HG03108 (cell line): ENCODE results near the gene YIPF3.

Experiments used
- ATAC-seq: cut with Tn5 transposase; IDR thresholded peaks from one replicate; pipeline ENCODE4 v1.9.1; 2021; ENCODE audit warnings: moderate library complexity; ENCODE audit not compliant: unreplicated experiment

Gene YIPF3

DNA sequence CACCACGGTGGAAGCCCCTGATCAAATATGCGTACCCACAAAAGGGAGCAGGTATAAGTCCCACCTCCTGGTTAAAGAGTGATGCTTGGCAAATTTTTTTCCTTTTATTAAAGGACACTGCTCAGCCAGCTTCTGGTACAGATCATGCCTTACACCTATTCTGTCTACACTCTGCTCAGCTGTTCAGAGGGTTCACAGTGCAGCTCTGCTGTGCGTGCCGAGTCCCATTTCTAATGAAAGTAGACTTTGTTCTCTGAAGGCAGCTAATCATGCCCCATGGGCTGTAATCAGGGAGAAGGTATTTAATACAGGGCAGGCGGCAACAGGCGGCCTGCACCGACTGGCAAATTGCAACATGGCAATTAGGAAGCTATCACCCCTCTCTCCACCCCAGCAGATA lies 22.9 kb downstream of the YIPF3 start:
- ATAC-seq: no peak

DNA sequence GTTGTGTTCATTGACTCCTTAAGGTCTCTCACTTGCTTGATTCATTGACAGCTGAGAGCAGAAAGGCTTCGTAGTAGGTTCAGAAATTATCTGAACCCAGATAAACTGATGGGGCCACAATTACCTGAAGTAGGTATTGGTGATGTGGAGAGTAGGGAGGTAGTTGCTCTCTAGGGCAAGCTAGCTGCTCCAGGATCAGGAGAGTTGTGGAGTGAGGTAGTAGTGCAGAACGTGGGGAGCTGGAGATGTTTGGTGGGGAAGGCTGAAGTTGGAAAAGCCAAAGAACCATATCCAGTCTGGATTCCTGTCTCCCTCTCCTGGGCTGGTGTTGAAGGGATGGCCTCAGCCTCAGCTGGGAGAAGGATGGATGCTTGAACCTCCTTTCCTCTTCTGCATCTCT lies 23.5 kb downstream of the YIPF3 start:
- ATAC-seq: no peak

DNA sequence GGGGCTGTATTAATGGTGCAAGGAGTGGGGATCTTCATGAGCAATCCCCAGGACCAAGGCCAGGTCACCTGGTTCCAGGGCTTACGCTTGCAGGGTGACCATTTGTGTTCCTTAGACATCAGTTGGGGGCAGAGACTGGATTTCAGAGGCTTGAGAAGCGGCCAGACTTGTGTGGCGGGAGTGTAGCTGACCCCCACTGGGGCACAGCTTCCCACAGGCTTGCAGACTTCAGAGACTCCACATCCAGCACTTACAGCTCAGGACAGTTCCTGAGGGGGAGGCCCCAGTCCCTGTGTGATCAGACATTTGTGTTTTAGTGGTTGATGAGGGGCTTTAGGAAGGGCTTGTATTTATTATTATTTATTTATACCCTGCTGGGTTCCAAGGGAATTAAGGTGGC lies 24.1 kb downstream of the YIPF3 start:
- ATAC-seq: no peak

DNA sequence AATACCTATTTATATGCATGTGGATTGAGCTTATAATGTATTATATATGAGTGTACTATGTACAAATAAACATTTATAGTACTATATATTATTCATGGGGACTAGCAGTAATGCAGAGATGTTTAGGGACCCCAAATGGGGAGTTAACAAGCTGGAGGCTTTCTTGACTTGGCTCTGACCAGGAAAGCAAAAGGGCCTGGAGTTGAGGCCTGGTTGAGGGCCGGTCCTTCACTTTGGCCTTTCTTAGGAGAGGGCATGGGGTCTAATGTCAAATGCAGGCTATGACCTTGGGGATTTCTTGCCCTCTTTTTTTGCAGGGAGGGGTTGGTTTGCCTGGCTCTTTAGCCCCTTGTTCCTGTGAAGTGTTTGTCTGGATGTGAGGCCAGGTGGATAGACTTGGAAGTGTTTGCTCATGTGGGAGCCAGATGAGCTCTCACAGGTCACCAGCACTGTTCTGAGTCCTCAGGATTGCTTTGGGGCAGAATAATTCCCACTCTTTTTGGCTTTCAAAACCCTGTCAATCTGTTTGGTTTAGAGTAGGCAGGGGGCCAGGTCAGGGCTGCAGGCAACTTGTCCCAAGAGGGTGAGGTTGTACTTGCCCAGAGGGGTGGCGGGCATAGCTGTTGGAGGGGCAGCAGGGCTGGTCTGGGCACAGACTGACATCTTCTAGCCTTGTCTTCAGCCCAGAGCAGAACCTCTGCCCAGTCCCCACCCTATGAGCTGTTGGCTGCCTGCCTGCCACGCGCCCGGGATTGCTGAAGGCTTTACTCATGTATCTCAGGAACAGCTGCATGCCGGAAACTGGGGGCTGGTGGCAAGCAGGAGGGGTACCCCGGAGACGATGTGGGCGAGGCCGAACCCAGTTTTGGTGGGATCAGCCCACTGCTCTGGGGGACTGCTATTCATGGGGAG lies 24.7 kb downstream of the YIPF3 start:
- no peak for ATAC-seq

DNA sequence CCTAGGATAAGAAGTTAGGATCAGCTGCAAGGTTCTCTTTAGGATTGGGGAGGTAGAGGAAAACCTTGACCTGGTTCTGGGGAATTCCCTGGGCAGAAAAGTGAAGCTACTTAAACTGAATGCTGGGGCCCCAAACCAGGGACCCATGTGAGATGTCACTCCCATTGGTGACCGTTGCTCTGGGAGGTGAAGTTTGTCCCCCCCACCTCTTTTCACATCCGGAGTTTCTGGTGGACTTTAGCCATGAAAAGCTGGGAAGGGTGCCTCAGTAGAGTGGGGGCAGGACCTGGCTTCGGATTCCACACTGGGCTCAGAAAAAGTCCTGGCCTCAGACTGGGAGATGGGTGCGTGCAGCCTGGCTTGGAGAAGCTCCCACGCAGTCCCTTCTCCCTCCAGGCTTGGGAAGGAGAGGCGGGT lies 26.2 kb downstream of the YIPF3 start:
- no peak for ATAC-seq

DNA sequence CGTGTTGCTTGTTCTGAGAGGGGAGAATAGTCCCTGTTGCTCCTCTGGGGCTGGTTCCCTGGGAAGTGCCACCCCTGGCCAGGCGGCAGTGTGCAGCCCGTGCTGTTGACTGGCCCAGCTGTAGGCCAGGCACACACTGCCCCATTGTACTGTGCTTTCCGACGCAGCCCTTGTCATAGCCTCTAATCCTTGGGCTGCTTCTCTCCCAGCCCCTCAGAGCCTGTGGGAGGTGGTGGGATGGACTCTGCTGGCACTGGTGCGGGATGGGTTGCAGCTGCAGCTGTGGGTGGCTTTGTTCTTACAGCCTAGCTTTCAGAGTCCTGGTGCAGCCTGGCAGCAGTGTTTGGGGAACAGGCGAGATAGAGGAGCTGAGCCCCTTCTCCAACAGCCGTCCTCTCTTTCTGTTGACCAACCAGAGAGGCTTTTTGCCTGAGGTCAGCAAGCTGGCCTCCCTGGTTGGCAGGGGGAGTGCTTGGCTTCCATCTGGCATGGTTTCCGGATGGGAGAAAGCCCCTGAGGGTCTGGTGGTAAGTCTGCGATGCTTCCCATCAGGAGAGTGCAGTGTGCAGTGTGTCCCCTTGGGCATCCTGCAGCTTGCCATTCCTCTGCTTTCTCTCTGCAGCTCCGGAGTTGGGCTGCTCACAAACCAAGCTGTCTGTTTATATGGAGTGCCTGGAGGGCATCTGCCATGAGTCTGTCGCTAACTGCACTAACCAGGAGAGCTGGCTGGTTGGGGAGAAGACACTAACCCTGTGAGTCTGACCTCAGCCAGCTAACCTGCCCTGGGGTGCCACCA lies 27.3 kb downstream of the YIPF3 start:
- ATAC-seq: no peak

DNA sequence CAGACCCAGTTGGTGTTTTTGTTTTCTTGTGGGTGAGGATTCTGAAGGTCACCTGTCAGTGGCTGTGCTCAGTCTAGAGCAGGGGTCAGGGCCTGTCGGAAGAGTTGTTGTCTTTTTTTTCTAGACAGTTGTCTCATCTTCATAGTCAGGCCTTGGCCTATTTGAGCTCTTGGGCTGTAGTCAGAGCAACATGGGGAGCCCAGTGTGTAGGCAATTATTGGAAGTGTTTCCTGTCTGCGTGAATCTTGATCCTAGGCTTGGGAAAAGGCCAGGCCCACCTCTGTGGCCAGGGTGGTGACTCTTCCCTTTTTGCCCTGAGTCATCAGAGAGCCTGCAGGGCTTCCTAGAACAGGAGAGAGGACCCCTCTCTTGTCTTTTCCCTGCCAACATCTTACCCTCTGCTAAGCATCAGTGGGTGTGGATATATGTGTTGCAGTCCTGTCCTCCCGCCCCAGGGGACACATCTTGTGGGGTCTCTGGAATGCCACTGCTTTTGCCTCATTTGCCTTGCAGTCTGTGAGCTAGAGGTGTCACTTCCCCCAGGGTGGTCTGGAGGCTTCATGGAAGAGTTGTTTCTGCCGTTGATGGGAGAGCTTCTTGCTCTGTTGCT lies 28.0 kb downstream of the YIPF3 start:
- no peak for ATAC-seq

DNA sequence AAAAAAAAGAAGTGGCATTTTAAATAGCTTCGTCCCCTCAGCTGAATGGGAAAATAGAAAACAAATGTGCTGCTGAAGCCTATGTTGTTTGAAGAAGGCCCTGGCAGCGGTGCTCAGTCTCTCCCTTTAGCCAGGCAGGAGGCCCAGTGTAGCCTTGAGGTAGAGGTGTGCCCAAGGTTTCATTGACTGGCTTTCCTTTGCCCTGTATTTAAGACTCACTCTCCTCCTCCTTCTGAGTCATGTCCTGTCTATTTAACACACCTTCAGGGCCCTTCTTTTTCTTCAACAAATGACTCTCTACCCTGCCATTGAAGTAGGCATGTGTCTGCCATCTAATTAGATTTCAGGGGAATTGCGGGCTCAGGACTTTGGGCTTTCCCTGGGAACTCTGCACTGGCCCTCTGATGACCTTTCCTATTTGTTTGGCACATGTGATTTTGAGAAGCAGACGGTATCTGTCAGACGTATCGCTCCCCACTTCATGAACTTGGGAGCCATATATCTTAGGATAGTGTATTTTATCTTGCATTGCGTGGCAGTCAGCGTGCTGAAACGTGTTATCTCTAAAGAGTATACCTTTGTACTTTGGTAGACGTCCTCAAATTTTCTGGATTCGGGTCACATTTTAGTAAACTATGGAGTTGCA lies 35.0 kb downstream of the YIPF3 start:
- ATAC-seq: no peak

DNA sequence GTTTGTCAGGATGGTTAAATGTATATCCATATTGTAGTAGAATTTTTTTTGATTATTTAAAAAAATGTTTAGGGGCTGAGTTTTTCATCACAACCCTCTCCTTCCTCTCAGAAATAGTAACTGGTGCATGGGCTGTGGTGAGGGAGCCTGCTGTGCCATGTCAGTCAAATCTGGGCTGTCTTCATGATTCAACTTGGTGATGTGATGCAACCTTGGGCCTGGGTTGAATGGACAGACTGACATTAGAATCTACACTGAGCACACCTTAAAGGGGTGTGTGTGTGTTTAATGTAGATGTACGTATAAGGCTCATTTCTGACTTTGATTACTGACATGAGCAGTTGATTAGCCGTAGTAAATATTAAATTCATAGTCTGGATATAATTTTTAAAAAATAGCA lies 35.7 kb downstream of the YIPF3 start:
- ATAC-seq: no peak

DNA sequence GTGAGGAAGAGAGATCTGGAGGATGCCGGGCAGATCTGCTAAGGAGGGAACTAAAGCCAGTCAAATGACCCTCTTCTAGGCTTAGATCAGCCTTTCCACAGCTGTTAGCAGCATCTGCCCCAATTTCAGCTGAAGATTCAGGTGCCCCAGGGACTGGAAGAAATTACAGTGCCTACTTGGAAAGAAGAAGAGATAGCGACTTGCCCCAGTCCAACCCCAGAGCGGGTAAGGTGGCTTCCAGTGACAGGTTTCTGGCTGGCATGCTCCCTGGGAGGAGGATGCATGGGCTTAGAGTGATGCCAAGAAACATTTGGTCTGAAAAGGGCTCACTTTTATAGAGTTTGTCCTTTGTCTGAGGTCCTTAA lies 38.7 kb downstream of the YIPF3 start:
- ATAC-seq: no peak

DNA sequence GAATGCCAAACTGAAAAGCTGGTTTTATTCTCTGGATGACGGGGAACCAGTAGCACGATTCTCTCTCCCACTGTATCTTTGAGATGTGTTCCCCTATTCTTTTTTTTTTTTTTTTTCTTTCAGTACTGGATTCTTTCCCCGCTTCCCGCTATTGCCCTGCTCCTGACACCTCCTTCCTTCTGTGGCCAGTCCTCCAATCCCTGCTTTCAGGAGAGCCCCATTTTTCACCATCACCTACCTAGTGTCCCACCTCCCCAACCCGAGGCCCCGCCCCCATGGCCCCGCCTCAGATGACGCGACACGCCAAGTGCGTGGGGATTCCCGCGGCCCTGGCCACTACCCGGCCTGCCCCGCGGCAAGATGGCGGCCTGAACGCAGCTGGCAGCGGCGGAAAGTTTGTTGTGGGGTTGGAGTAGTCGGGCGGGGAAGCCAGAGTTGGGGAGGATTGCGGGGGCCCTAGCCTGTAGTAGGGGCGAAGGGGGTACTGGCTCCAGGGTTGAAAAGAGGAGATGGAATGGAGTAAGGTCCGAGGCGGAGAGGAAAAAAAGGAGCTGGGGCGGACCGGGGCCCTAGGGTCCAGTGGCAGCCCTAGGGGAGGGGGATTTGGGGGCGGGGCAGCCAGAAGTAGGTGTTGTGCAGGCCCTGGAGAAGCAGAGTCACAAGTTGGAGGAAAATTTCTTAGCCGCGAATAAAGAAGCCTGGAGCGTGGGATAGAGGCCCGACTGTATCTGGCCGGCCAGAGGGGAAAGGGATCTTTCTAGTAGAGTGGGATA lies 39.3 kb downstream of the YIPF3 start, which contains the start of gene TJAP1:
Gene TJAP1 (plus strand): TSS at position 336 of the 773 bp plus-strand sequence. CDS start 21,432 bp downstream, outside the sequence.
- peak; percentile 97 for ATAC-seq

DNA sequence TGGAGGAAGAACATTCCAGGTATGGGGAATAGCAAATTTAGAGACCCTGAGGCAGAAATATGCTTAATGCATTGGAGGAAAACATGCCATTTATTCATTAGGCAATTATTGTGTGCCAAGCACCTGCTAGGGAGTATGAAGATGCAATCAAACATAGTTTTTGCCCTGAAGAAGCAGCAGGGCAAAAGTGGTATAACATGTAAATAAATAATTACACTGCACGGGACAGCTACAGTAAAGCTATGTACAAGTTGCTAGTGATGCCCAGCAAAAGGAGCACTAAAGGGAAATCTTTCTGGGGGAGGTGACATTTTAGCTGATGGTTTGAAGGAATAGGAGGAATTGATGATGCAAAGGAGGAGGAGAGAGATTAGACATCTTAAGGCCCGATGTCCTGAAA lies 40.0 kb downstream of the YIPF3 start:
- no peak for ATAC-seq

DNA sequence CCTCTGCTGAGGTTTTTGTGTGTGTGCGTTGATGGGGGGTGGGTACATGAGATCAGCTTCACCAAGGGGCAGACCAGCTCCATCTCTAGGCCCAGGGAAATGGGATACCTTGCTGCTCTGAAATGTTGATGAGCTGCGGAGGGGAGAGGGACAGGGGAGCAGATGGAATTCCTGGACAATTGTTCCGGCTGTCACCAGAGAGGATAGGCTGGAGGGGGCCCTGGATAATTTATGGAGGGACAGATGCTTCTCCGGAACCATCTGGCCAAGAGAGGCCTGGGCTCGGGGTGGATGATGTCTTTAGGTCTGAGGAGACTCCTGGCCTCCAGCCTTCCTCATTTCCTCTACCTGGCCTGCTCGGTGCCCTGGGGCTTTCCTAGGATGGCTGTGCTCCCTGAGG lies 41.2 kb downstream of the YIPF3 start:
- ATAC-seq: no peak

DNA sequence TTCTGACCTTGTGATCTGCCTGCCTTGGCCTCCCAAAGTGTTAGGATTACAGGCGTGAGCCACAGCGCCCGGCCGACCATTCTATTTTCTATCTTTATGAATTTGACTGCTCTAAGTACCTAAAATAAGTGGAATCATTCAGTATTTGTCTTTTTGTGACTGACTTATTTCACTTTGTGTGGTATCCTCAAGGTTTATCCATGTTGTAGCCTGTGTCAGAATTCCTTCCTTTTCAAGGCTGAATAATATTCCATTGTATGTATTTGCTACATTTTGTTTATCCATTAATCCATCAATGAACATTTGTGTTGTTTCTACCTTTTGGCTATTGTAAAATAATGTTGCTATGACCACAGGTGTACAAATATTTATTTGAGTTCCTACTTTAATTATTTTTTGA lies 44.2 kb downstream of the YIPF3 start:
- ATAC-seq: no peak

DNA sequence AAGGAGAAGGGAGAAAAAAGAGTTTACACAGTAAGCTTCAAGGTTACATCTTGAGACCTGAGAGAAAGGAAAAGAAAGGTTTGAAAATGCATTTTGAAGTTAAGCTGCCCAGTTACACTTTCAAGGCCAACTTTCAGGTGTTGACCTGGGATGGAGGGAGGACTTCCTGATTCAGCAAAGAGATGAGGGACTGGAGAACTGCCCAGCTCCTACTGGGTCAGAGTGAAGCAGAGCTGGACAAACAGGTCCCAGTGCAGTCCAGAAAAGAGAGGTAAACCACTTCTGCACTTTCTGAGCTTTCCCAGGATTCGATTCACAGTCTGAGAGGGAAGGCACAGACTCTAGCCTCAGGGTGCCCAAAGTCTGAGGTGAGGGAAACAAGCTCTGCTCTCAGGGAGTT lies 45.3 kb downstream of the YIPF3 start:
- ATAC-seq: no peak

DNA sequence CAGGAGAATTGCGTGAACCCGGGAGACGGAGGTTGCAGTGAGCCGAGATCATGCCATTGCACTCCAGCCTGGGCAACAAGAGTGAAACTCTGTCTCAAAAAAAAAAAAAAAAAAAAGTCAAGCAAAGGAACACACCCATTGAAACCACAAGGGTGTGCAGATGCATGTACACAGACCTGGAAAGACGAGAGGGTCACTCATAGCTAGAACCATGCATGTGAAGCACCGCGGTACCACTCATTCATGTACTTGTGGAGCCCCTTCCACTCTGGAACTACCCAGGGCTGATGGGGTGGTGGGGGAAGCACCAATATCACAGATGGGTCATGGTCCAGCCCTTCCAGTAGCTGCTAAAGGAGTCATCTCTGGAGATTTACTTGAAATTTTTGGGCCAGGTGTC lies 46.8 kb downstream of the YIPF3 start:
- no peak for ATAC-seq

DNA sequence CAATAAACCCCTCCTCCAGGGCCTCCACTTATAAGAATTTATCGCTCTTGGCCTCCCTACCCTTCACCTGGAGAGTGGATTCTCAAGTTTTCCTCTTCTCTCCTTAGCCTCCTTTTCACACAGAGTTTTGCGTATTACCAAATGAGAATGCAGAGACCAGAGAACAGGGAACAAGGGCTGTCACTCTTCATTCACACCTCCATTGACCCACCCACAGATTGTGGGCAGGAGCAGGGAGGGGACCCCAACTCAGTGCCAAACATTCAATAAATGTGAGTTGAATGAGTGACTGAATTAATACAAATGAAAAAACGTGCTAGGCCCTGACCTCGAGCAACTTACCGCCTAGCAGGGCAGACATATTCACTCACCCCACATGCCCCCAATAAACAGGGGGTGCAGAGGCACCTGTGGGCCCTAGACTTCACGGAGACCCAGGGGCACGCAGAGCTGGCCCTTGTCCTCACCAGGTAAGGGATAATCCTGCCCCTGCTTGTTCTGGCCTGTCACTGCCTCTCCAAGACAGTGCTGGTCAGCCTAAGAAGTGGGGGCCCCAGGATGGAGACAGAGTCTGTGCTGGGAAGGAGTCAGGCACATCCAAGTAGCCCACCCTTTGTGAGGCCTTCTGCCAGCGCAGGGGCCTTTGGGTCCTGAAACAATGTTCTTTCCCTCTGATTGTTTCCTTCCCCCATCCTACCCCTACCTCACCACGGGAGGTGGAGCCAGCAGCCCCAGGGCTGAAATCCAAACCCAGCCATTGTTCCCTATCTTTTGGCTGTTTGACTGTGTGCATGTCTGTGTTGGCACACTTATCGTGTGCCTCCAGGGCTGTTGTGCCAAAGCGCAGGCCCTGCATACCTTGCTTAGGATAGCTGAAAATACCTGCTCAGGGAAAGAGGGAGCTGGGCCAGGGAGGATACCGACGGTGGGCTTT lies 47.7 kb downstream of the YIPF3 start:
- ATAC-seq: no peak

DNA sequence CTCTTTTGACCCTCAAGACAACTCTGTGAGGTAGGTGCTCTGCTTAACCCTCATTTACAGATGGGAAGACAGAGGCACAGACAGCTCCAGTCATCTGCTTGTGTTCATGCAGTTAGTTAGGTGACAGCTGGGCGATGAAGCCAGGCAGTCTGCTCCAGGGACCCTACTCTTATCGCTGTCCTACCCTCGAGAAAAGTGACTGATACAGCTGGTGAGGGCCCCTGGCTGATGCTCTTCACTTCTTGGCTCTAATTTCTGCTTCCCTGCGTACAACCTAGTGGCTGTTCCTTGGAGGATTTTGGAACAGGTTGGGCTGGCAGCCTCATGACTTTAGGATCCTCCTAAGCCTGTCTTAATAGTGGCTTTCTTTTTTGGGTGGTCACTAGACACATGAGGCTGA lies 48.5 kb downstream of the YIPF3 start:
- ATAC-seq: no peak

DNA sequence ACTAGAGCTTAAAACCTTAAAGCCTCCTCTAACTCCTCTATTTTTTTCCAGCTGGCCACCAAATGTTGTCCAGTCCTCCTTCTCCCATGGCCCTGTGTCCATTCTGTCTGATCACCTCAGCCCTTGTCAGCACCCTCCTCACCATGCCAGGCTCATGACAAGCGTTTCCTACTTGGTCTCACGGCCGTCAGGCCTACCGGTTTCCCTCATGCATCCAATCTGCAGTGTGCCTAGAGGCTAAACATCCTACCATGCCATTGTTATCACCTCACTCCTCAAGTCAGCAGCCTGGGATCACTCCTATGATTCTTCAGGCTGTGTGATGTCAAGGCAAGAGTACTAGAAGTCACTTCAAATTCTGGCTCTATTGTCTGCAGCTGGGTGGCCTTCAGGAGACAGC lies 49.0 kb downstream of the YIPF3 start:
- ATAC-seq: no peak
